Measurements from ENCODE around the gene ANO9.

ANO9 gene

DNA sequence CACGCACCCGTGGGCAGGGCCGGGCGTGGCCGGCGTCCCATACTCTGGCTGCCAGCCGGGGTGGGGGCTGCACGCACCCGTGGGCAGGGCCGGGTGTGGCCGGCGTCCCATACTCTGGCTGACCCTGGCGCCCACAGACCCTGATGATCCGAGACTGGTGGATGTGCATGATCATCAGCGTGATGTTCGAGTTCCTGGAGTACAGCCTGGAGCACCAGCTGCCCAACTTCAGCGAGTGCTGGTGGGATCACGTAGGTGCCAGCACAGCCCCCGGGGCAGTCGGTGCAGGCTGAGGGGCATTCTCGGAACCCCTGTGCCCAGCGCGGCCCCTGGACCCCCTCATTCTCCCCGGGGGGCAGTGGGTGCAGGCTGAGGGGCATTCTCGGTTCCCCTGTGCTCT is 46.3 kb upstream of the ANO9 start:
- no peaks in the 10 kb centered on the region for H3K36me3 ChIP-seq (replicated peaks; ENCODE audit: insufficient read depth, low read length)
- H3K9ac ChIP-seq (ENCODE audit: low read length), result no peak overlapping the region
- no peak for DNase-seq
- no peak for TF ChIP-seq EZH2 (optimal IDR thresholded peaks at IDR 0.05; ENCODE audit: low read depth, low read length)
- TF ChIP-seq EZH2phosphoT487 (IDR thresholded peaks at IDR 0.05; ENCODE audit: low read length), result no peak
- TF ChIP-seq CTCF (IDR thresholded peaks at IDR 0.05; ENCODE audit: low read length), result no peak
- no peaks in the 10 kb centered on the region for H4K20me1 ChIP-seq (ENCODE audit: insufficient read depth, low read length)
- H3K4me3 ChIP-seq (ENCODE audit: low read length), result no peak overlapping the region
- H3K27me3 ChIP-seq (replicated peaks; ENCODE audit: insufficient read depth, low read length), result no peaks in the 10 kb centered on the region
- H3K9me3 ChIP-seq (replicated peaks; ENCODE audit: insufficient read depth, low read length), result no peaks in the 10 kb centered on the region
- H3K4me2 ChIP-seq (ENCODE audit: low read depth, low read length), result no peak overlapping the region
- no peaks in the 10 kb centered on the region for H3F3A ChIP-seq (ENCODE audit: insufficient read depth, low read length)
- no peak overlapping the region for H3K27ac ChIP-seq (ENCODE audit: low read length)
- H3K79me2 ChIP-seq (ENCODE audit: low read length), result no peaks in the 10 kb centered on the region
- no peaks in the 10 kb centered on the region for H3K4me1 ChIP-seq (ENCODE audit: low read length)
- H2AFZ ChIP-seq (ENCODE audit: low read length), result no peak overlapping the region
- H3K9me2 ChIP-seq (replicated peaks; ENCODE audit: insufficient read depth, low read length), result no peaks in the 10 kb centered on the region

DNA sequence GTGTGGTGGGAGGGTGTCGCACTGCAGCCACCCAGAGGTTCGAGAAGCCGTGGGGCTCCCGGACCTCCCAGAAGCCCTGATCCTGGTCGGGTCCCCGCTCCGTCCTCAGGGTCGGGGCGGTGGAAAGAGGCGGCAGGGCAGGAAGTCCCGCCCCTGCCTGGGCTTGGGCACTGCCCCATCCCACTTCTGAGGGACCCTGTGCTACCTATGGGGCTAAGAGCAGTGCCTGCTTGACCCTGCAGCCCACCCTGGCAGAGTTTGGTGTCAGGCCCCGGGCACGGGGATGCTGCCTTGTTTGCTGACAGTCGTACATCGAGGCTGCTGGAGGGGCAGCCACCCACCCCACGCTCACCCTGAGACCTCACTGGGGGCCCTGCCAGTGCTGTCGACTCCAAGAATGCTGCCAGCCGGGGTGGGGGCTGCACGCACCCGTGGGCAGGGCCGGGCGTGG is 45.8 kb upstream of the ANO9 start:
- TF ChIP-seq CTCF (IDR thresholded peaks at IDR 0.05; ENCODE audit: low read length) (no peak), EZH2phosphoT487 (IDR thresholded peaks at IDR 0.05; ENCODE audit: low read length) (no peak), EZH2 (optimal IDR thresholded peaks at IDR 0.05; ENCODE audit: low read depth, low read length) (no peak)
- Histone ChIP-seq H3K9me3 (replicated peaks; ENCODE audit: insufficient read depth, low read length) (no peaks in the 10 kb centered on the region), H3K79me2 (ENCODE audit: low read length) (no peaks in the 10 kb centered on the region), H3K27me3 (replicated peaks; ENCODE audit: insufficient read depth, low read length) (no peaks in the 10 kb centered on the region), H3K27ac (ENCODE audit: low read length) (no peak overlapping the region), H3K9ac (ENCODE audit: low read length) (no peak overlapping the region), H3K4me1 (ENCODE audit: low read length) (no peaks in the 10 kb centered on the region), H4K20me1 (ENCODE audit: insufficient read depth, low read length) (no peaks in the 10 kb centered on the region), H2AFZ (ENCODE audit: low read length) (no peak overlapping the region), H3K36me3 (replicated peaks; ENCODE audit: insufficient read depth, low read length) (no peaks in the 10 kb centered on the region), H3K4me2 (ENCODE audit: low read depth, low read length) (no peak overlapping the region), H3K9me2 (replicated peaks; ENCODE audit: insufficient read depth, low read length) (no peaks in the 10 kb centered on the region), H3K4me3 (ENCODE audit: low read length) (no peak overlapping the region), H3F3A (ENCODE audit: insufficient read depth, low read length) (no peaks in the 10 kb centered on the region)
- DNase-seq, result no peak

GRCh38 chr11:486189-486588 is 44.4 kb upstream of the ANO9 start:
- no peak overlapping the region for H2AFZ ChIP-seq (ENCODE audit: low read length)
- no peak overlapping the region for H3K4me2 ChIP-seq (ENCODE audit: low read depth, low read length)
- H3K9me3 ChIP-seq (replicated peaks; ENCODE audit: insufficient read depth, low read length), result no peaks in the 10 kb centered on the region
- no peaks in the 10 kb centered on the region for H3F3A ChIP-seq (ENCODE audit: insufficient read depth, low read length)
- no peak overlapping the region for H3K9ac ChIP-seq (ENCODE audit: low read length)
- H3K36me3 ChIP-seq (replicated peaks; ENCODE audit: insufficient read depth, low read length), result no peaks in the 10 kb centered on the region
- no peak overlapping the region for H3K4me3 ChIP-seq (ENCODE audit: low read length)
- H4K20me1 ChIP-seq (ENCODE audit: insufficient read depth, low read length), result no peaks in the 10 kb centered on the region
- TF ChIP-seq EZH2 (optimal IDR thresholded peaks at IDR 0.05; ENCODE audit: low read depth, low read length), result no peak
- no peak for TF ChIP-seq CTCF (IDR thresholded peaks at IDR 0.05; ENCODE audit: low read length)
- TF ChIP-seq EZH2phosphoT487 (IDR thresholded peaks at IDR 0.05; ENCODE audit: low read length), result no peak
- H3K4me1 ChIP-seq (ENCODE audit: low read length), result no peaks in the 10 kb centered on the region
- no peaks in the 10 kb centered on the region for H3K9me2 ChIP-seq (replicated peaks; ENCODE audit: insufficient read depth, low read length)
- no peaks in the 10 kb centered on the region for H3K27me3 ChIP-seq (replicated peaks; ENCODE audit: insufficient read depth, low read length)
- no peaks in the 10 kb centered on the region for H3K79me2 ChIP-seq (ENCODE audit: low read length)
- no peak overlapping the region for H3K27ac ChIP-seq (ENCODE audit: low read length)
- DNase-seq, result no peak
